Stimulated activated CD4-positive, alpha-beta T cell treated with anti-CD3 and anti-CD28 coated beads, Interleukin-2, amount 100 ng/mL, for 48 hours (primary cell): ENCODE results near the gene CNTNAP2.

ENCODE experiments used
- DNase-seq, 2 donors: peaks; one replicate each; pipeline ENCODE4 v3.0.0-alpha.2; 2020

Gene CNTNAP2

DNA sequence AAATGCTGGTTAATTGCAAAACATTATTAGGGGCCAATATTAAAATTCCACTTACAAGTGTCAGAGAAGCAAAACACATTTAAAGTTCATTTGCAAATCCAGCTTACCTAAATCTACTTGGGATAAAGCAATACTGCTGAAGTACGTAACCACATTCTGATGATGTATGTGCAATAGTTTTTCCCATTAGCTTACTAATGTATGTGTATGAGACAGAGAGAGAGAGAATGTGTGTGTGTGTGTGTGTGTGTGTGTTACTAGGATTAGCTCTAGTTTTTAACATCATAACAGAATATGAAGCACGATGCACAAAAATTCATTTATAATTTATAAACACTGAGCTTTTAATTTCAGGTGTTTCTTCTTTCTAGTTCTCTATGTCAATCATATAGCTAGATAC, 1399.8 kb downstream of the CNTNAP2 start:
- no peak for DNase-seq

DNA sequence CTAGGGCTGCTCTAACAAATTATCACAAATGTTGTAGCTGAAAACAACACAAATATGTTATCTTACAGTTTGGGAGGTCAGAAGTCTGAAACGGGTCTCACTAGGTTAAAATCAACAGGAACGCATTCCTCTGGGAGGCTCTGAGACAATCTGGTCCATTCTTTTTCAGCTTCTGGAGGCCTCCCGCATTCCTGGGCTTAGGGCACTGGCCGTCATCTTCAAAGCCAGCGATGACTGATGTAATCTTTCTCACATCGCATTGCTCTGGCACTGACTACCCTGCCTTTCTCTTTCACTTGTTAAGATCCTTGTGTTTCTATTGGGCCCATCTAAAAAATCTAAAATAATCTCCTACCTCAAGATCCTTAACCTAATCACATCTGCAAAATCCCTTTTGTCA, 1402.5 kb downstream of the CNTNAP2 start:
- no peak for DNase-seq

DNA sequence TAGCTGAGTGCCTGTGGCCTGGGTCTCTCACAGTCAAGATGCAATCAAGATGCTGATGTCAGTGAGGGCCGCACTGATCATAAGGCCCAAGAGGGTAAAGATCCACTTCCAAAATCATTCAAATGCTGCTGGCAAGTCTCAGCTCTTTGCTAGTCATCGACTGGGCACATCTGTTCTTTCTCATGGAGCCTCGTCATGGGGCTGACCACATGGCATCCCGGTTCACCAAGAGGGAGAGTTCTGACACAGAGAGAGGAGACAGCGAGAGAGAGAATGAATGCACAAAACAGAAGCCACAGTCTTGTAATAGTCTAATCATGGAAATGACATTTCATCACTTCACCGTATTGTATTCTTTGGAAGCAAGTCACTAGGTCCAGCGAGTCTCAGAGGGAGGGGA, 1406.5 kb downstream of the CNTNAP2 start:
- no peak for DNase-seq

DNA sequence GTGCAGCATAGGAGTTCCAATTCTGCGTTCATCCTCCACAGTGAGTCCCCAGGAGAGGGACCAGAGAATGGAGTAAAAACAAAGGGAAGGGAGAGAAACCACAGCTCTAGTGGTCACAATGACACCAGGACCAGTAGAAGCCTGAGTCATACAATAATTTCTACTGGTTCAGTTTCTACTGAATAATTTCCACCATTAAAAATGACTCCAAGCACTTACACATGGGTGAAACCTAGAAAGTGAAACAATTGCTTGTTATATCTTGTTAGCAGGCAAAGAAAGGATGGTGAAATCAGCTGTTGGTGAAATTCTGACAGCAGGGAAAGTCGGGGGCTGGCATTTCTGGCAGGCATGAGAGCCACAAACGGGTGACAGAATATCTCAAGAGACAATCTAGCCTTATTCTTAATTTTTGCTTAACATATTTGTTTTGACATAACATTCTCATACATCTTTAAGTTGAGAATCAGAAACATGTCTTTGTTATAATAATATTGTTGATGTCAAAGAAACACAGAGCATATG, 1408.2 kb downstream of the CNTNAP2 start:
- no peak for DNase-seq

DNA sequence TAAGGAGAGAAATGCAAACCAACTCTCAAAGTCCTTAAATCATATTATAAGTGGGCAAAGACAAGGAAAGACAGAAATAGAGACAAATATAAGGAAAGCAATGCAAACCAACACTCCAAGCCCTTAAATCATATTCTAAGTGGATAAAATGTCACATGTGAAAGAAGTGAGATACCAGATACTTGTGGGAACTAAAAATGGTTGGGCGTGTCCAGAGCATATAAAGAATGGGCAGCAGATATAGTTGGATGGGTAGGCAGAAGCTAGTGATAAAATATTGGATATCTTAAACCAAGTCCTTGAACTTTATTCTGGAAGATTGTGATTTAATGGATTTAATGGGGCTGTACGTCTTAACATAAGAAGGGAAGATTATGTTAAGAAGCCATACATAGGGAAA, 1408.7 kb downstream of the CNTNAP2 start:
- no peak for DNase-seq

DNA sequence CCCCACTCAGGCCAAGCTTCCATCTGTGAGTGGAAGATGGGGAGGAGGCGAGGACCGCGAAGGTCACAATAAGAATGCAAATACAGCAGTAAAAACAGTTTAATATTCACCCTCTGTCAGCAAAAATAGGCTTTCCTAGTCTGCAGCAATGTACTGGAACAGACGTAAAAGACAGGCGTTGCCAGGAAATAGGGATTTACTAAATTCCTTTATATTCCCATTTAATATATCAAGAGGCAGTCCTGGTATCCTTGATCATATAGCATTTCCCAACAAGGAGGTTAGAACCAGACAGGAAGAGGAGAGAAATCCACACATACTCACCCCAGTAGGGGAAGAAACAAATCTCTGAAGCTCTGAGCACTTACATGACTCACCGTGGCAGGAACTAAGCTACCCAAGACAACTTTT, 1419.1 kb downstream of the CNTNAP2 start:
- no peak for DNase-seq

DNA sequence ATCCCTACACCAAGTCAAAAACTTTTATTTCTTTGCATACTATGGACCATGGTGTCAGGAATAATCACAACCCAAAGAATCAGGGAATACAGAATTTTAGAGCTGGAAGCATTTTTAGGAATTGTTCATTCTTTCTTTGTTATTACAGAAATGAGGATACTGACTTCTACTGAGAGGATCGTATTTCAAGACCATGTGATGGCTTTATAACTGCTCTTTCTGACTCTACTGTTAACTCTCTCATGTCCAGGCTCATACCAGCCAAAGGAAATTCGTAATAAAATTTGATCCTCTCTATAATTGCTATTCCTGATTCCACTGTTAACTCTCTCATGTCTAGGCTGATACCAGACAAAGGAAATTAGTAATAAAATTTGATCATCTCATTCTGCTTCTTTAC, 1423.1 kb downstream of the CNTNAP2 start:
- no peak for DNase-seq

DNA sequence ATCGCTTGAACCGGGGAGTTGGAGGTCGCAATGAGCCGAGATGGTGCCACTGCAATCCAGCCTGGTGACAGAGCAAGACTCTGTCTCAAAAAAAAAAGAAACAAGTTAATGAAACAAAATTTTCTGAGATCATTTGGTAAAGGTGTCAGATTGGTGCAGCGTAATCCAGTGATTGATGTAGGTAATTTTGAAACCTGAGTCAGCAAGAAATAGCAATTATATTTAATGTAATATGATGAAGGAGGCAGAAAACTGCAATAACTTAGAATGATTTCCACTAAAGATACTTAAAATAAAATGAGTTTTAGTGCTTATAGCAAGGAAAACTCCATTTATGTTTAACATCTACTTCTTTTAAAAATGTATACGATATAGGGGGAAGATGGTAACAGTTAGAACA, 1424.1 kb downstream of the CNTNAP2 start:
- no peak for DNase-seq

DNA sequence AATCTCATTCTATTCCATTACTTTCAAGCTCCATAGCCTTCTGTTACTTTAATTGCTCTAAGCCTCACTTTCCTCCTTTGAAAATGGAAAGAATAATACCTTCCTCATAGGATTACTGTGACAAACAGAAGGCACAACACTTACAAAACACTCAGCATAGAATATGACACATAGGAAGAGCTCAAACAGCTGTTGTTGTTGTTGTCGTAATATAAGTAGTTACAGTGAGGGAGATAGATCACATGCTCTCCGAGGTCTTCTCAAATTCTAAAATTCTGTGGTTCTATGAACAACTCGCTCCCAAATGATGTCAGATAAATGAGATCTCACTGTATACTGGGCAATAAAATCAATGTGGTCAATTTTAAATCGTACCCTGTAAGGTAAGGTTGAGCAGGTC, 1424.7 kb downstream of the CNTNAP2 start:
- DNase-seq = no peak

DNA sequence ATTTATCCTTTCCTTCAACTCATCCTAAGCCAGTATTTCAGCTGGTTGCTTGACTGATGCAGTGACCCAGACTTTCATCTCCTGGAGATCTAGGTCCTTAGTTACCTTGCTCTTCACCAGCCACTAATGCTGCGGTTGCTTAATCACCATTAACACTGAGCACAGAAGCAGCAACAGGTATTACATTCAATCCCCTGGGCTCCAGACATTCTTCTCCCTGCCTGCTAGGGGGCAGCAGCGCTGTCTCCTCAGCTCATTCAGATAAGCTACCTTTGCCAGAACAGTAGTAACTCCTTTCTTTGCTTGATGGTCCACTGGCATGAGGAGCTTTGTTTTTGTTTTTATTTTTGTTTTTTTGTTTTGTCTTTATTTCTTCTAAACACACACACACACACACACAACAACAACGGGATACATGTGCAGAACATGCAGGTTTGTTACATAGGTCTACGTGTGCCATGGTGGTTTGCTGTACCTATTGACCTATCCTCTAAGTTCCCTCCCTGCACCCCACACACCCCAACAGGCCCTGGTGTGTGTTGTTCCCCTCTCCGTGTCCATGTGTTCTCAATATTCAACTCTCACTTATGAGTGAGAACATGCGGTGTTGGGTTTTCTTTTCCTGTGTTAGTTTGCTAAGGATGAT, 1430.8 kb downstream of the CNTNAP2 start:
- DNase-seq = no peak

DNA sequence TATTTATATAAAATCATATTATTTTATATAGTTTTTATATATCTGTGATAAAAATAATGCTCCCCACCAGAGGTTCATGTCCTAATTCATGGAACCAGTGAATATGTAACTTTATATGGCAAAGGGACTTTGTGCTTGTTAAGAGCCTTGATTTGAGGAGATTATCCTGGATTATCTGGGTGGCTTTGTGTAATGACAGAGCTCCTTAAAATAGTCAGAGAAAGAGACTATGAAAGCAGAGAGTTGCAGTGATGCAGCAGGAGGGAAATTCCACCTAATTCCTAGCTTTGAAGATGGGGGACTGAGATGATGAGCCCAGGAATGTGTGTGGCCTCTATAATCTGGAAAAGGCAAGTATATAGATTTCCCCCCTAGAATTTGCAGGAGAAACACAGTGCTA, 1439.7 kb downstream of the CNTNAP2 start:
- DNase-seq = no peak

DNA sequence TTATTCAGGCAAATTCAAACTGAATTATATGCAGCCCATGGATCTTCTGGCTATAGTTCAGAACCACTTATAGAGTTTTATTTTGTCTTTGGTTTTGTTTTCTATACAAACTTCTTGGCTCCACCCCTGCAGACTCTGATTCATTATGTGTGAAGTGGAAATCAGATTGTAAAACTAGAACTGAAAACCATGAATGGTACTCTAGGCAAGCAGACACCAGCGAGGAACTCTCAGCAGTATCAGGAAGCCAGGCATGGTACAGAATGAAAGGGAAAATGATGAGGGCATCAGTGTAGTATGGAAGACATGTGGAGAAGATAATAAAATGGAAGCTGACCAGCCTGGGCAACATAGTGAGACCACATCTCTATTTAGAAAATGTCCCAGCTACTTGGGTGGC, 1447.1 kb downstream of the CNTNAP2 start:
- no peak for DNase-seq

DNA sequence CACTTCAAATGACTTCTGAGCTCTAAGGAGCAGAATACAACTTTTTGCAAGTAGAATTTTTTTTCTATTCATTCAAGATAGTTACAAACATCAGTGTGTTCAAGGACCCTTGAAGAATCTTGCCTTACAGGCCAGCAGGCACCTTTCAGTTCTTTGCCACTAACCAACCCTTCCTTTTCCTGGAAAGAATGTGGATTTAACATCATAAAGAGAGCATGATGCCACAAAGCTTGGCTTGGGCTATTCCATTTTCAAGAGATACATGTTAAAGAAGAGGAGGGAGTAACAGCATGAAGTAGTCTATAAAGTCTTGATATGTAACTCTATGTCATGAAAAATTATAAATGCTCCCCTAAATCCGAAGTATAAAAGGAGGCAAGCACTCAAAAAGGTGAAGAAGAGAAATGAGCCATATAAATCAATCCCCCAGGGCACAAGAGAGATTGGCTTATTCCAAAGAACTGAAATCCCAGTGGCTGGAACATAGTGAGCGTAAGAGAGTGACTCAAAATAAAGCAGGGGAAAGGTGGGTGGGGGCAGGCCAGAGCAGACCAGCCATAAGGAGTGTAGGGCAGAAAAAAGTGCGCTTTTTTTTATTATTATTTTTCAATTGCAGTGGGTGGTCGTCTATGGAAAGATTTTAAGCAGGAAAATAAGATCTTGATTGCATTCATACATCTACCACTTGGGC, 1448.3 kb downstream of the CNTNAP2 start:
- no peak for DNase-seq

DNA sequence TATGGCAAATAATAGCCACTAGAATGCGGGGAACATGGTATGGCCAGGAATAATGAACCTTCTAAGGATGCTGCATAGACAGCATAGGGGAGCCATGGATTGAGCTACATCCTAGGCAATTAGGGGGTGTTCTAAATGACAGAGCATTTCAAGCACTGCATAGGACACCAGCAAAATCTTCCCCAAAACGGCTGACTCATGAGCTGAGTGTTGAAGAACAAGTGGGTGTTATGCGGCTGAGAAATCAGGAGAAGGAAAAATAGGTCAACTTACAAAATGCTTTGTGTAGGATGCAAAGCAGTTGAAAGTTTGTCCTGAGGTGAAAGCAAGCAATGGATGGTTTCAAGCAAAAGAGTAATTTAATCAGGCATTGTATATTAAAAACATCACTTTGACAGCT, 1450.4 kb downstream of the CNTNAP2 start:
- DNase-seq = no peak

DNA sequence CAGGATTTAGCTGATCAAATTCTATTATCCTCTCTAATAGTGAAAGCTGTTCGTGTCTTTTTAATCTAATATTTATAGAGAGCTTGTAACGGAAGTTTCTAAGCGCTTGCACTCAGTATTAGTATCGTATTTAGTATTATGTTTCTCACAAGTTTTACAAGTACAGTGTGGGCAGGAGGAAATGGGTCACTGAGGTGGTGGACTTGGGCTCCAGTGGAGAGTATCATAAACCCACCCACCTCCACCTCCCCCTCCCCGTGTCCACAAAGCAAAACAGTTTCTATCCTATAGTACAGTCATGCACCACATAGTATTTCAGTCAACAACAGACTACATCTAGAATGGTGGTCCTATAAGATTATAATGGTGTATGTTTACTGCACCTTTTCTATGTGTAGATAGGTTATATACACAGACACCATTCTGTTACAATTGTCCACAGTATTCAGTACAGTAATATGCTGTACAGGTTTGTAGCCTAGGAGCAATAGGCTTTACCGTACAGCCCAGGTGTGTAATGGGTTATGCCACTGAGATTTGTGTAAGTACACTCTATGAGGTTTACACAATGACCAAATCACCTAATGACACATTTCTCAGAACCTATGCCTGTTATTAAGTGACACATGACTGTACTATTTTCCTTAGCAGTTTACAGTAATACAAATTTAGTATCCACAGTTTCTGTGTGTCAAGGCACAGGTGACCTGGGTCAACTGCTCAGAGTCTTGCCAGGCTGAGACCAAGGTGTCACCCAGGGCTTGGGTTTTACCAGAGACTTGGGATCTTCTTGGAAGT, 1452.7 kb downstream of the CNTNAP2 start:
- DNase-seq = no peak

DNA sequence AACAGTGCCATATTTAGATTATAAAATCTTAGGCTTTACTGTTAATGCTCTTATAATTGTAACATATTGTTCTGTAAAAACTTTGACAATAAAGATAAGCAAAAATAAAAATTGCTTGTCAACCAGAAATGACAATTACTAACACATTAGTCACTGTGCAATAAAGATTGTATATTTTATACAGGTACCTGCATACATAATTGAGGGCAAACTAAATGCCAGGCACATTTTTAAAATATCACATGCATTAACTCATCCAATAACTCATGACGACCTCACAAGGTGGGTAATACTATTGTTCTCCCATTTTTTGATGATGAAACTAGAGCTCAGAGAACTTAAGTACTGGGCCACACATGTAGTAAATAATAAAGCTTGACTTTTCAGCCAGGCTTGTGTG, 1453.8 kb downstream of the CNTNAP2 start:
- no peak for DNase-seq

DNA sequence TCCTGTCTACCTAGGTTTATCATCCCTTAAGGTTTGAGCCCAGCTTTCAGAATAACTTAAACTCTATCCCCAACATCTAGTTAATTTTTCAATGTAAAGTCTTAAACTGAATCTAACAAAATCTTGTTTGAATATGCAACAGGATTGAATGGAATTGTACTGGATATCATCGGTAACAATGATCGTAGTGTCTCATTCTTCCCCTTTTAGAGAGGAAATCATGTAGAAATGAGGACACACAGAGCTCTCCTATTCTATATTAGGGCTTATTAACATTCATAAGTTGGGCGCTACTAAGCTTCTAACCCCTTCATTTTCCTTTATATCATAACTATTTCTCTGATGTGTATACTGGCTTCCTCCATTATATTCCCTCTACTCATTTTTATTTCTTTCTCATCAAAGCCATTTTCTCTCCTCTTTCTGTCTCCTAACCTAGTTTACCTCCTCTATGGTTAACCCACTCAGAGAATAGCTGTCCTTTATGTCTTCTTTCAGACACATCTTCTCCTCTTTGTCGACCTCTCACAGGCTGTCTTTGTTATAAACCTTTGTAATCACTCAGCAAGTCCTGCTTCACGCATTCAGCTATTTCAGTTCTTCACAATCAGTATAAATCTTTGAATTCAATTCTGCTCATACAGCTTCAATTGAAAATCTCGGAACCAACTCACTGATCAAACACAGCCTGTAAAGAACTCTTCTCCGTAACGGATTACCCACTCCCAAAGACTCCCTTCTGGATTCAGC, 1455.0 kb downstream of the CNTNAP2 start:
- DNase-seq = no peak

DNA sequence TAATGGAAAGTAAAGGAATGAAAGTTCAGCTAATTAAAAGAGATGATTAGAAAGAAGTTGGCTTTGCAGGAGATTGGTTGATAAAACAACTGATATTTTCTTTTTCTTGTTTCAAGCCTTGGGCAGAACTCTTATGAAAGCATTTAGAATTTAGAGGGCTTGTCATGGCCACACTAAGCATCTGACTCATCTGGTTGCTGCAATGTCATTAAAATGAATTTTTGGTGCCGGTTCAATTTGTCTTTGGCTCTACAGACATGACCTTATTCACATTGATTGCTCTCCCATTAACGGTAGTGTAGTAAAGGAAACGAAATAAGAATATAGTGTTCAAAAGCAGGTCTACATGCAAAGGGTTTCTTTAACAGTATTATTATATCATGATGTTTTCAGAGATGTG, 1461.6 kb downstream of the CNTNAP2 start:
- no peak for DNase-seq

DNA sequence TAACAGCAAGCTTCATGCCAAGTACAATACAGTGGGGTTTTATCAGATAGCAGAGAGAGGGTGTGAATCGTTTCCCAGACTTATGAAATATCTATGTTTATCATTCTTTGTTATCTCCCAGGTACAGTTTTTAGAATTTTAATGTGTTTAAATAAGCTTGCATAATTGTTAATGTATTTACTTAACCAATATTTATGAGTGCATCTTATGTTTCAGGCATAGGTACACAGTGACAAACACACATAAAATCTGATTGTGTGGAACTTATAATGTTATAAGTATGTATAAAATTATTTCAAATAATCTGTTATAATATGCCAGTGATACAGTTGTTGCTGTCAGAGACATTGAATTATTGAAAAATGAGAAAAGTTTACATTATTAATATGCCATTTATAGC, 1462.5 kb downstream of the CNTNAP2 start:
- DNase-seq = no peak

DNA sequence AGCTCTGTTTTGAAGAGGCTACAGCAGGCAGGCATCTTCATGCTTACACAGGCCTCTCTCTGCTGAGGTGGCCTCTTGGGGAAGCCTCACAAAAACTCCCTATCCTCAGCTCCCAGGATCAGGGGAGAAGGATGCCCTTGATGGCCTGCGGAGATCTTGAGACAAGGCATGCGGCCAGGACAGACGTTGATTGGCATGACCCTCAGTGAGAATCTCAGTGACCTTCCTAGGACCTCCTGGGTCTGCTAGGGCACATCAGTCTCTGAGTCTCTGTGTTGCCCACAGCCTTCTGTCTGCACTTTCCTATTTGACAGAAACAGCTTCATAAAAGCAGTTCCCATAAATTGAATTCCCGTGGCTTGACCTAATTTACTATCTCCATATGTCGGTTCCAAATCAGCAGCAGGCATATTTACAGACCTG, 1468.2 kb downstream of the CNTNAP2 start:
- DNase-seq = no peak

DNA sequence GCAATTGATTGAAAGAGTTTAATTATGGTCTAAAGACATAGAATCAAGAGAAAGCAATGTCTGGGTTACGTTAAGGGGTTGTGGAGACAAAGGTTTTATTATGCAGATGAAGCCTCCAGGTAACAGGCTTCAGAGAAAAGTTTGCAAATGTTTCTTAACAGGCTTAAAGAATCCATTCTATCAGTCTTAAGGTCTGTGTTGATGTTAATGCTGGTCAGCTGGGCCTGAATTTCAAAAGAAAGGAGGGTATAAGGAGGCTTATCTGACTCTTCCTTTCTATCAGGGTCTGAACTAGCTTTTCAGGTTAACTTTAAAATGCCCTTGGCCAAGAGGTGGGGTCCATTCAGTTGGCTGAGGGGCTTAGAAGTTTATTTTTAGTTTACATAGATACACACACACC, 1469.5 kb downstream of the CNTNAP2 start:
- no peak for DNase-seq

DNA sequence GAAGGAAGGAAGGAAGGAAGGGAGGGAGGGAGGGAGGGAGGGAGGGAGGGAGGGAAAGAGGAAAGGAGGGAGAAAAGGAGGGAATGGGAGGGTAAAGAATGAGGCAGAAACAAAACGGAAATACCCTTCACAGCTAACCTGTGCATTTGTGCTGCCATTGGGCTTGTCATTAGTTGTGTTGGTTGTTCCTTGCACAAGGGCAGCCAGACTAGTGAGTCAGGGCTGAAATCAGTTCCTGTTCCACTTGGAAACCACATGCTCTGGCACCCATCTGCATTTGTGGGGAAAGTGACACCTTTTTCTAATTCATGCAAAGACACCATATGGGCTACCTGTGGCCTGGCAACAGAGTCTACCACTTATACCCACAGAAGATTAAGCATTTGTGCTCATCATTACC, 1469.9 kb downstream of the CNTNAP2 start:
- DNase-seq = no peak
